IPS-18a (cell line): Measurements from ENCODE around the gene ACLY.

Experiments used
- H3K27ac ChIP-seq: one replicate; pipeline ENCODE4 v1.5.1; 2013; ENCODE audit warnings: low read length
- H3K27me3 ChIP-seq: one replicate; pipeline ENCODE4 v1.6.1; 2013; ENCODE audit warnings: mild to moderate bottlenecking, low read length; ENCODE audit not compliant: control insufficient read depth, insufficient read depth
- H3K36me3 ChIP-seq: one replicate; pipeline ENCODE4 v1.6.1; 2013; ENCODE audit warnings: low read depth, low read length; ENCODE audit not compliant: control insufficient read depth
- H3K4me1 ChIP-seq: one replicate; pipeline ENCODE4 v1.6.1; 2013; ENCODE audit warnings: low read depth, low read length; ENCODE audit not compliant: control insufficient read depth
- H3K4me3 ChIP-seq: one replicate; pipeline ENCODE4 v1.5.1; 2013; ENCODE audit warnings: low read length
- H3K9ac ChIP-seq: one replicate; pipeline ENCODE4 v1.6.1; 2013; ENCODE audit warnings: mild to moderate bottlenecking, low read length, moderate library complexity
- H3K9me3 ChIP-seq: one replicate; pipeline ENCODE4 v1.6.1; 2013; ENCODE audit warnings: low read depth, low read length; ENCODE audit not compliant: control insufficient read depth

ACLY gene

GRCh38 chr17:41957869-41958439, 39.2 kb upstream of the ACLY start:
- Histone ChIP-seq H3K9ac (no peak overlapping the region), H3K27me3 (no peaks in the 10 kb centered on the region), H3K27ac (no peak overlapping the region), H3K4me3 (no peak overlapping the region), H3K4me1 (peaks cover 19% of the 10 kb centered on the region), H3K36me3 (no peaks in the 10 kb centered on the region), H3K9me3 (no peaks in the 10 kb centered on the region)

- no peak overlapping the region for H3K27ac ChIP-seq
Observed at GRCh38 chr17:41957031-41957868, 38.5 kb upstream of the ACLY start.

GRCh38 chr17:41956522-41956921, 37.8 kb upstream of the ACLY start:
- no peaks in the 10 kb centered on the region for H3K36me3 ChIP-seq
- H3K4me3 ChIP-seq = no peak overlapping the region
- no peaks in the 10 kb centered on the region for H3K9me3 ChIP-seq
- H3K27ac ChIP-seq = no peak overlapping the region
- no peak overlapping the region for H3K9ac ChIP-seq
- H3K4me1 ChIP-seq = peaks cover 19% of the 10 kb centered on the region
- H3K27me3 ChIP-seq = no peaks in the 10 kb centered on the region

More at GRCh38 chr17:41957031-41957868, 38.5 kb upstream of the ACLY start:
- Histone ChIP-seq H3K9me3 (no peaks in the 10 kb centered on the region), H3K4me1 (peaks cover 19% of the 10 kb centered on the region), H3K27me3 (no peaks in the 10 kb centered on the region), H3K4me3 (no peak overlapping the region), H3K9ac (no peak overlapping the region), H3K36me3 (no peaks in the 10 kb centered on the region)

- no peaks in the 10 kb centered on the region for H3K36me3 ChIP-seq
- no peak overlapping the region for H3K9ac ChIP-seq
- no peaks in the 10 kb centered on the region for H3K27me3 ChIP-seq
- H3K27ac ChIP-seq = no peak overlapping the region
- H3K4me1 ChIP-seq = no peaks in the 10 kb centered on the region
- no peaks in the 10 kb centered on the region for H3K9me3 ChIP-seq
- no peak overlapping the region for H3K4me3 ChIP-seq
Observed at GRCh38 chr17:41948762-41949460, 30.2 kb upstream of the ACLY start.

DNA sequence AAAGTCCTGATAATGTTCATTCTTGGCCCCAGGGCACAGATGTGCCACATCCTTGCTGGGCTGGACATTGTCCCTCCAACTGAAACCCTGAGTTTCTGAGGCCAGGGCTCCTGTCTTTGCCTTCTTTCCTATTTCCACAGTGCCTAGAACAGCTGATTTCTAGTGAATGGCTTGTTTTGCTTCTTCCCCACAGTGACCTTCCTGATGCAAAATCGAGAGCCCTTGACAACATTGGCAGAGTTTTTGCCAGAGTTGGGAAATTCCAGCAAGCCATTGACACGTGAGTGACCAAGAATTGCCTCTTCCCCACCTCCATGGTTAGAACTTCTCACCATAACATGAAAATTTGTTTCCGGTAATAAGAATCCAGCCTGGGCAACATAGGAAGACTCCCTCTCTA, 26.2 kb upstream of the ACLY start:
- Histone ChIP-seq H3K27ac (no peak overlapping the region), H3K36me3 (no peaks in the 10 kb centered on the region), H3K4me3 (no peak overlapping the region), H3K9ac (no peak overlapping the region), H3K4me1 (no peaks in the 10 kb centered on the region), H3K9me3 (no peaks in the 10 kb centered on the region), H3K27me3 (no peaks in the 10 kb centered on the region)

DNA sequence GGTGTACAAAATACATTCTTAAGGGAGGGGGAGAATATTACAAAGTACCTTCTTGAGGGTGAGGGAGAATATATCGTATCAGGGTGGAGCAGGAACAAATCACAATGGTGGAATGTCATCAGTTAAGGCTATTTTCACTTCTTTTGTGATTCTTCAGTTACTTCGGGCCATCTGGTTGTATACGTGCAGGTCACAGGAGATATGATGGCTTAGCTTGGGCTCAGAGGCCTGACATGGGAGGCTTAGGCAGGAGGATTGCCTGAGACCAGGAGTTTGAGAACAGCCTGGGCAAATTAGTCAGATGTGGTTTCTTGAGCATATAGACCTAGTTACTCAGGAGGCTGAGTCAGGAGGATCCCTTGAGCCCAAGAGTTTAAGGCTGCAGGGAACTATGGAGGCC, 24.7 kb upstream of the ACLY start:
- Histone ChIP-seq H3K27ac (no peak overlapping the region), H3K36me3 (peaks cover 3% of the 10 kb centered on the region), H3K27me3 (no peaks in the 10 kb centered on the region), H3K9me3 (no peaks in the 10 kb centered on the region), H3K9ac (no peak overlapping the region), H3K4me3 (no peak overlapping the region), H3K4me1 (no peaks in the 10 kb centered on the region)

- no peaks in the 10 kb centered on the region for H3K27me3 ChIP-seq
- no peaks in the 10 kb centered on the region for H3K9me3 ChIP-seq
- no peak overlapping the region for H3K4me3 ChIP-seq
- no peaks in the 10 kb centered on the region for H3K4me1 ChIP-seq
- H3K36me3 ChIP-seq = peaks cover 3% of the 10 kb centered on the region
- H3K27ac ChIP-seq = no peak overlapping the region
- H3K9ac ChIP-seq = no peak overlapping the region
Observed at GRCh38 chr17:41942626-41943373, 24.0 kb upstream of the ACLY start.

GRCh38 chr17:41941168-41941567, 22.4 kb upstream of the ACLY start:
- no peaks in the 10 kb centered on the region for H3K9me3 ChIP-seq
- no peak overlapping the region for H3K27ac ChIP-seq
- no peak overlapping the region for H3K9ac ChIP-seq
- H3K4me1 ChIP-seq = no peaks in the 10 kb centered on the region
- H3K27me3 ChIP-seq = no peaks in the 10 kb centered on the region
- H3K4me3 ChIP-seq = no peak overlapping the region
- peaks cover 3% of the 10 kb centered on the region for H3K36me3 ChIP-seq

- no peak overlapping the region for H3K9ac ChIP-seq
- no peaks in the 10 kb centered on the region for H3K27me3 ChIP-seq
- H3K4me1 ChIP-seq = no peaks in the 10 kb centered on the region
- H3K36me3 ChIP-seq = peaks cover 3% of the 10 kb centered on the region
- no peaks in the 10 kb centered on the region for H3K9me3 ChIP-seq
- no peak overlapping the region for H3K4me3 ChIP-seq
- no peak overlapping the region for H3K27ac ChIP-seq
Observed at GRCh38 chr17:41939693-41940090, 20.9 kb upstream of the ACLY start.

DNA sequence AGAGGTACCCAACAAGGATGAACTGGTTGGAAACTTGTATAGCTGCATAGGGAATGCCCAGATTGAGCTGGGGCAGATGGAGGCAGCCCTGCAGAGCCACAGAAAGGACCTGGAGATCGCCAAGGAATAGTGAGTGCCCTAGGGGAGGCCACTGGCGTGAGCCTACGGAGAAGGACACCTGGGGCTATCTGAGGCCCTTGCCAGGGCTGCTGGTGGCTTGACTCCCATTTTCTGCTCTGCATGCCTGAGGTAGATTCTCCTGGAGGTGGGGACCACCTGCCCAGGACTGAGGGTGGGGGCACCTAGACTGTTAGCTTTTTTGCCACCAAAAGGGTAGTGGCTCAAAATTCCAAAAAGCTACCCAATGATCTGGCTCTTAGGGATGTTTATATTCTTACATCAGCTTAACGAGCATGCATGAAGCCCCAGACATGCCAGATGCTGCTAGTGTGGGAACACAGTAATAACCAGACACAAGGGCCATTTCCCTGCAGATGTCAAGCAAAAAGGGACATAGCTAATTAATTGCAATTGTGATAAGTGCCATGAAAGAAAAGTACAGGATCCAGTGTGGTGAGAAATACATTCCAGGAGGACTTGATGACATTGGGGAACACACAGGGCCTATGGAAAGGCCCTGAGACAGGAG, 20.4 kb upstream of the ACLY start:
- H3K9me3 ChIP-seq = no peaks in the 10 kb centered on the region
- H3K27me3 ChIP-seq = no peaks in the 10 kb centered on the region
- no peak overlapping the region for H3K27ac ChIP-seq
- H3K4me1 ChIP-seq = no peaks in the 10 kb centered on the region
- H3K9ac ChIP-seq = no peak overlapping the region
- peaks cover 3% of the 10 kb centered on the region for H3K36me3 ChIP-seq
- no peak overlapping the region for H3K4me3 ChIP-seq
